Adipocyte (in vitro differentiated cells): ENCODE results near the gene NUCB2.

Experiments
- DNase-seq: peaks from one replicate; pipeline ENCODE4 v3.0.0-alpha.2; 2015; ENCODE audit warnings: low read depth
- H3K27me3 ChIP-seq: replicated peaks from 2 replicates; pipeline ENCODE4 v1.7.0; 2013; ENCODE audit warnings: mild to moderate bottlenecking, low read length, moderate library complexity; ENCODE audit not compliant: control insufficient read depth, insufficient read depth
- H3K36me3 ChIP-seq: 2 replicates; pipeline ENCODE4 v1.7.0; 2013; ENCODE audit warnings: low read length, mild to moderate bottlenecking, moderate library complexity; ENCODE audit not compliant: control insufficient read depth, insufficient read depth, severe bottlenecking
- H3K4me1 ChIP-seq: 2 replicates; pipeline ENCODE4 v1.7.0; 2013; ENCODE audit warnings: mild to moderate bottlenecking, low read length, moderate library complexity; ENCODE audit not compliant: control insufficient read depth, insufficient read depth
- H3K4me3 ChIP-seq: 2 replicates; pipeline ENCODE4 v1.7.0; 2013; ENCODE audit warnings: mild to moderate bottlenecking, low read length, moderate library complexity
- H3K9ac ChIP-seq: 2 replicates; pipeline ENCODE4 v1.7.0; 2013; ENCODE audit warnings: mild to moderate bottlenecking, low read length, moderate library complexity
- H3K9me3 ChIP-seq: 2 replicates; pipeline ENCODE4 v1.7.0; 2013; ENCODE audit warnings: mild to moderate bottlenecking, low read length, moderate library complexity; ENCODE audit not compliant: control insufficient read depth

Gene NUCB2

DNA sequence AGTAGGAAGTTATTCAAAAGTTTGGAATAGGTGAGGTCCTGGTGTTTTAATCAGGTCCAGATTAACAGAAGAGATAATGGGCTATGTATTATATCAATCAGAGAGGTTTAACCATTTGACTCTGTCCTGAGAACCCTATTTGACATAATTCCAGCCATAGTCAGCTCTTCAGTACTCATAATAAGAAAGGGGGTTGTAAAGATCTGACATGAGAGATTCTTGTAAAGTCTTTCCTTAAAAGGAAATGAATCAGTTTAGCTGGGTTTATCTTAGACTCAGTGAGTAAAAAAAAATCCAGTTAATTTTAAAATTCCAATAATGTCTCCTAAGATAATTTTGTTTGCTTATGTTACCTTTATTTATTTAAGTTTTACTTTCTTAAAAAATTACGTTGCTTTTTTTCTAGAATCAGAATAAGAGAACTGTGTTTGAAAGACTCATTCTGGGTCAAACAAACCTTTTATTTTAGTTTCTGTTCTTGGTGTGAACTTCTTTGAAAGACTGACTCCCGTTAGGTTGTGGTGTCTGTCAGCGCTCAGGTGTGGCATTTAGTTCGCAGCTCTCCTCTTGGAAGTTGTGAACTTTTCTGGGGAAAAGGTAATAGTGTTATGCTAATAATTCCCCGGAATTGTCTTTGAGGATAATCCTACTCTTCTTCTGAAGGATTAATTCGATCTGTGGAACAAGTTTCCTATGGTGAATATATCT is 20.5 kb downstream of the NUCB2 start:
- Histone ChIP-seq H3K27me3 (no peaks in the 10 kb centered on the region), H3K9ac (no peak overlapping the region), H3K4me1 (no peaks in the 10 kb centered on the region), H3K4me3 (no peak overlapping the region), H3K9me3 (no peaks in the 10 kb centered on the region), H3K36me3 (peaks cover 16% of the 10 kb centered on the region)
- no peak for DNase-seq

DNA sequence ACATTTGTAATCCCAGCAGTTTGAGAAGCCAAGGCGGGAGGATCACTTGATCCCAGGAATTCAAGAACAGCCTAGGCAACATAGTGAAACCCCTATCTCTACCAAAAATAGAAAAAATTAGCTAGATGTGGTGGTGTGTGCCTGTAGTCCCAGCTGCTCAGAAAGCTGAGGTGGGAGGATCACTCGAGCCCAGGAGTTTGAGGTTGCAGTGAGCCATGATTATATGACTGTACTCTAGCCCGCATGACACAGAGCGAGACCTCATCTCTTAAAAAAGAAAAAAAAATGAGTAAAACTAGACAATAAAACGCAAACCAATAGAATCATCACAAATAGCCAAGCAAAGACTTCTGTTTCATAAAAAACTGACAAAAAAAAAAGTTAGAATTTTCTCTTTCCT is 21.8 kb downstream of the NUCB2 start:
- DNase-seq = no peak
- Histone ChIP-seq H3K4me1 (no peaks in the 10 kb centered on the region), H3K4me3 (no peak overlapping the region), H3K9ac (no peak overlapping the region), H3K27me3 (no peaks in the 10 kb centered on the region), H3K9me3 (no peaks in the 10 kb centered on the region), H3K36me3 (peaks cover 24% of the 10 kb centered on the region)

DNA sequence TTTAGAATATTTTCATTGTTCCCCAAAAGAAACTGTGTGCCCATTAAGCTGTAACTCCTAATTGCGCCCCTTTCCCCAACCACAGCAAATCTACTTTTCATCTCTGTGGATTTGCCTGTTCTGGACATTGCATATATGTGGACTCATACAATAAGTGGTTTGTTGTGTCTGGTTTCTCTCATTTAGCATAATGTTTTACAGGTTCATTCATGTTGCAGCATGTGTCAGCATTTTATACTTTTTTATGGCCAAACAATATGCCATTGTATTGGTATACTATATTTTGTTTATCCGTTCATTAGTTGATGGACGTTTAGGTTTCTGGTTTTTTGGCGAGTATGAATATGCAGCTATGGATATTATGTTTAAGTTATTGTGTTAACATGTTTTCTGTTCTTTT is 23.8 kb downstream of the NUCB2 start:
- peaks cover 25% of the 10 kb centered on the region for H3K36me3 ChIP-seq
- no peak for DNase-seq

DNA sequence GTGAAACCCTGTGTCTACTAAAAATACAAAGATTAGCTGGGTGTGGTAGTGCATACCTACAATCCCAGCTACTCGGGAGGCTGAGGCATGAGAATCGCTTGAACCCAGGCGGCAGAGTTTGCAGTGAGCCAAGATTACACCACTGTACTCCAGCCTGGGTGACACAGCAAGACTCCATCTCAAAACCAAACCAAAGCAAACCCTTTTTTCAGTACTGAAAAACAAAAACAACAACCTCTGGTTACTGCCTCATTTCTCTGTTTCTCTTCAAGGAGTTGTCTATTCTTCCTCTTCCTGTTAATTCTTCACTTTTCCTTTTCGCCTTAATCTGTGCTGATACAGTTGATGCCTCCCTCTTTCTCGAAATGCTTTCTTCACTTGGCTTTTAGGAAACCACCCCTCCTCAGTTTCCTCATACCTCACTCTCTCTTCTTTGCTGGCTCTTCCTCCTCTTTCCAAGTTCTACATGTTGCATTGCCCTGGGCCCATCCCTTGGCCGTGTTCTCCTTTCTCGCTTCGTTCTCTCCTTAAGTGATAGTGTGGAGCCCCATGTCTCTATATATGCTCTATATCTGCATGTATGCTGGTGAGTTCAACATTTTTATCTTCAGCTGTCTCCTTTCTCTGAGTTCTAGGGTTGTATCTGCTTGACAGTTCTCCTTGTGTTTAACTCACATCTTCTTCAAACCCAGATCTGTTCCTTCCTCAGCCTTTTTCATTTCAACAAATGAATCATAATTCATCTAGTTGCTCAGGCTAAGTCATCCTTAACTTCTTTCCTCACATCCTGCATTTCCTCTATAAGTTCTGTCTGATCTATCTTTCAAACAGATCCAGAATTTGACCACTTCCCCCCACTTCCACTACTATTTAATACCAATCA is 37.1 kb downstream of the NUCB2 start:
- Histone ChIP-seq H3K36me3 (peaks cover 27% of the 10 kb centered on the region), H3K27me3 (no peaks in the 10 kb centered on the region), H3K4me1 (peaks cover 14% of the 10 kb centered on the region), H3K9ac (peak overlapping the region; percentile 12), H3K4me3 (peak overlapping the region; percentile 34), H3K9me3 (no peaks in the 10 kb centered on the region)
- peak; percentile 1 for DNase-seq

More for the DNA sequence above, 23.8 kb downstream of the NUCB2 start:
- Histone ChIP-seq H3K4me1 (no peaks in the 10 kb centered on the region), H3K9me3 (no peaks in the 10 kb centered on the region), H3K4me3 (no peak overlapping the region), H3K27me3 (no peaks in the 10 kb centered on the region), H3K9ac (no peak overlapping the region)

DNA sequence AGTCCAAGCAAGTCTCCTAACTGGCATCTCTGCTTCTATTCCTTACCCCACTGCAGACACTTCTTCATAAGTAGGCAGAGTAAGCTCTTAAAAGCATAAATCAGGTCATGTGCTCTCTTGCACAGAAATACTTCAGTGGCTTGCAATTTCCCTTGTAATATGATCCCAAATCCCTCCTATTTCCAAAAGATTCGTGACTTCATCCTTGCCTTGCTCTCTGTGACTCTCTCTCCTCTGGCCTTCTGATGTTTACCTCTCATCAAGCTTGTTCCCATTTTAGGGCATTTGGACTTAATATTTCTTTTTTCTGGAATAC is 37.7 kb downstream of the NUCB2 start:
- peaks cover 27% of the 10 kb centered on the region for H3K36me3 ChIP-seq

GRCh38 chr11:17314904-17315426 is 38.4 kb downstream of the NUCB2 start:
- peak; percentile 16 for DNase-seq
- H3K27me3 ChIP-seq = no peaks in the 10 kb centered on the region
- H3K9ac ChIP-seq = no peak overlapping the region
- no peaks in the 10 kb centered on the region for H3K9me3 ChIP-seq
- peaks cover 21% of the 10 kb centered on the region for H3K36me3 ChIP-seq
- H3K4me3 ChIP-seq = no peak overlapping the region
- H3K4me1 ChIP-seq = peaks cover 14% of the 10 kb centered on the region

More for the DNA sequence above, 37.7 kb downstream of the NUCB2 start:
- DNase-seq = peak; percentile 89
- no peaks in the 10 kb centered on the region for H3K27me3 ChIP-seq
- H3K4me3 ChIP-seq = peak overlapping the region; percentile 34
- H3K9me3 ChIP-seq = no peaks in the 10 kb centered on the region
- peak overlapping the region; percentile 12 for H3K9ac ChIP-seq
- peaks cover 14% of the 10 kb centered on the region for H3K4me1 ChIP-seq

- Histone ChIP-seq H3K27me3 (no peaks in the 10 kb centered on the region), H3K9ac (no peak overlapping the region), H3K4me3 (no peak overlapping the region), H3K4me1 (peaks cover 4% of the 10 kb centered on the region), H3K9me3 (no peaks in the 10 kb centered on the region), H3K36me3 (peaks cover 19% of the 10 kb centered on the region)
- no peak for DNase-seq
These were observed 52.4 kb downstream of the NUCB2 start for GRCh38 chr11:17328871-17329494.

GRCh38 chr11:17331669-17332068 is 55.1 kb downstream of the NUCB2 start:
- no peaks in the 10 kb centered on the region for H3K9me3 ChIP-seq
- no peak overlapping the region for H3K4me3 ChIP-seq
- no peak for DNase-seq
- H3K4me1 ChIP-seq = peaks cover 4% of the 10 kb centered on the region
- no peaks in the 10 kb centered on the region for H3K27me3 ChIP-seq
- H3K9ac ChIP-seq = no peak overlapping the region
- peaks cover 17% of the 10 kb centered on the region for H3K36me3 ChIP-seq

- Histone ChIP-seq H3K9ac (no peak overlapping the region), H3K36me3 (peaks cover 10% of the 10 kb centered on the region), H3K27me3 (no peaks in the 10 kb centered on the region), H3K4me3 (no peak overlapping the region), H3K4me1 (peaks cover 4% of the 10 kb centered on the region), H3K9me3 (no peaks in the 10 kb centered on the region)
- DNase-seq = no peak
These were observed 57.5 kb downstream of the NUCB2 start for GRCh38 chr11:17333799-17334586.

- Histone ChIP-seq H3K36me3 (no peaks in the 10 kb centered on the region), H3K4me3 (no peak overlapping the region), H3K27me3 (no peaks in the 10 kb centered on the region), H3K9ac (peak overlapping the region; percentile 30), H3K9me3 (no peaks in the 10 kb centered on the region), H3K4me1 (peaks cover 7% of the 10 kb centered on the region)
- no peak for DNase-seq
These were observed 66.7 kb downstream of the NUCB2 start for GRCh38 chr11:17343257-17343656.
